Bladder microvascular endothelial cell (primary cell): ENCODE data around the gene GPR45. TPM values are rescaled to one million over a fixed set of nuclear protein-coding genes. Genes with fewer than 3 reads are reported as not detected.

Experiments
- total RNA-seq: library from RNA; depleted of rRNA; stranded (reverse); fragments of >200 nt; gene quantifications from 2 replicates; pipeline ENCODE4 v1.2.3, GENCODE V29; 2014

GPR45 gene, protein sequence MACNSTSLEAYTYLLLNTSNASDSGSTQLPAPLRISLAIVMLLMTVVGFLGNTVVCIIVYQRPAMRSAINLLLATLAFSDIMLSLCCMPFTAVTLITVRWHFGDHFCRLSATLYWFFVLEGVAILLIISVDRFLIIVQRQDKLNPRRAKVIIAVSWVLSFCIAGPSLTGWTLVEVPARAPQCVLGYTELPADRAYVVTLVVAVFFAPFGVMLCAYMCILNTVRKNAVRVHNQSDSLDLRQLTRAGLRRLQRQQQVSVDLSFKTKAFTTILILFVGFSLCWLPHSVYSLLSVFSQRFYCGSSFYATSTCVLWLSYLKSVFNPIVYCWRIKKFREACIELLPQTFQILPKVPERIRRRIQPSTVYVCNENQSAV
- total RNA-seq = not detected in 2 replicates

DNA sequence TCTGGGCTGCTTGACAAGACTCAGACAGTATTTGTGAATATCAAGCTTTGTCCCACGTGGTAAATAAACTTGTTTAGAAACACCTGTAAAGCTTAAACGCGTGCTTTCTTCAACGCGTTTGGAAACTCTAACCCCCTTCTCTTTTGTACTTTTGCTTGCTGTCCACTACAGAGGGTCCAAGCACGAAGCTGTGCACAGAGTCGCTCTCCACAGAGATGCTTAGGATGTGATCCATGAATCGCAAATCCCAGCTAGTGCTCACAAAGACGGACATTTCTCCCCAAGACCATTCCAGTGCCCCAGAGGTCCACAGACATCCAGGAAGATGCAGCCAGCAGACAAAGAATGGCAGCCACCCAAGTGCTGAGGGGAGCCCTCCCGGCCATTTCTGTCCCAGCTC lies at the start of gene GPR45:
Gene GPR45 (plus strand): TSS at position 301 of the 400 bp plus-strand sequence. CDS start 116 bp downstream, outside the sequence.

Other genes starting within 250 kb of the GPR45 start
- gene MRPS9, start 203.7 kb upstream of the GPR45 start, total RNA-seq = 19.1 and 23.8 TPM in 2 replicates
- 19.6 and 66.3 TPM in 2 replicates for gene TGFBRAP1, start 88.0 kb downstream of the GPR45 start, total RNA-seq
- 9.4 and 18.2 TPM in 2 replicates for gene C2orf49, start 95.8 kb downstream of the GPR45 start, total RNA-seq
- gene FHL2, start 157.3 kb downstream of the GPR45 start, total RNA-seq = 27.4 and 62.9 TPM in 2 replicates